ENCODE measurements around the gene MPP2. TPM values are rescaled to one million over a fixed set of nuclear protein-coding genes. Genes with fewer than 3 reads are reported as not detected.

The MPP2 gene
- total and polyA plus RNA-seq, 3 donors from 2014 or later, result 25.1 to 31.4 (median 25.8) TPM

DNA sequence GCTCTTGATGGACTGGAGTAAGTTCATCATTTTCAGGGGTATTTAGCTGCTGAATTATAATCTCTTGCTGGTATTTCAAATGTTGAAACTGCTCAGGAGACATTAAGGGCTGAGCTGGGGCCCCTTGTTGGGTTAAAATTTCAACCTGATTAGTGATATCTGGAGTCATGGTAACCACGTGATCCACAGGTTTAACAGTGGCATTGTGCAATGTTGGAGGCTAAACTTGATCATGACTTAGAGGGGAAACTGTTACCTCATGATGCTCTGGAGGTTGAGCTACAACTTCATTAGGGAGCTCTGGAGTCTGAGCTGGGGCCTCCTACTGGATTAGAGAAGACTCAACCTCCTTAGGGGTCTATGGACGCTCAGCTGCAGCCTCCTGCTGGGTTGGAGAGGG lies 17.2 kb upstream of the MPP2 start:
- intact Hi-C loops (cut with DNase I; ENCODE audit: low total_unique reads), result no loop called here
- Histone ChIP-seq H3K27ac (no peak overlapping the region), H3K4me1 (no peaks in the 10 kb centered on the region), H3K9me3 (no peaks in the 10 kb centered on the region), H3K36me3 (ENCODE audit: low read depth, missing control alignments) (no peaks in the 10 kb centered on the region), H3K27me3 (no peaks in the 10 kb centered on the region), H3K4me3 (no peak overlapping the region)
- TF ChIP-seq, protein P1, sequence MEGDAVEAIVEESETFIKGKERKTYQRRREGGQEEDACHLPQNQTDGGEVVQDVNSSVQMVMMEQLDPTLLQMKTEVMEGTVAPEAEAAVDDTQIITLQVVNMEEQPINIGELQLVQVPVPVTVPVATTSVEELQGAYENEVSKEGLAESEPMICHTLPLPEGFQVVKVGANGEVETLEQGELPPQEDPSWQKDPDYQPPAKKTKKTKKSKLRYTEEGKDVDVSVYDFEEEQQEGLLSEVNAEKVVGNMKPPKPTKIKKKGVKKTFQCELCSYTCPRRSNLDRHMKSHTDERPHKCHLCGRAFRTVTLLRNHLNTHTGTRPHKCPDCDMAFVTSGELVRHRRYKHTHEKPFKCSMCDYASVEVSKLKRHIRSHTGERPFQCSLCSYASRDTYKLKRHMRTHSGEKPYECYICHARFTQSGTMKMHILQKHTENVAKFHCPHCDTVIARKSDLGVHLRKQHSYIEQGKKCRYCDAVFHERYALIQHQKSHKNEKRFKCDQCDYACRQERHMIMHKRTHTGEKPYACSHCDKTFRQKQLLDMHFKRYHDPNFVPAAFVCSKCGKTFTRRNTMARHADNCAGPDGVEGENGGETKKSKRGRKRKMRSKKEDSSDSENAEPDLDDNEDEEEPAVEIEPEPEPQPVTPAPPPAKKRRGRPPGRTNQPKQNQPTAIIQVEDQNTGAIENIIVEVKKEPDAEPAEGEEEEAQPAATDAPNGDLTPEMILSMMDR (IDR thresholded peaks at IDR 0.05), result no peak
- TF ChIP-seq POLR2A (IDR thresholded peaks at IDR 0.05), result no peak
- no peak for DNase-seq
- WGBS, 2 donors, result 90 to 95% methylated on average over 2 of the region's 2 CpGs

DNA sequence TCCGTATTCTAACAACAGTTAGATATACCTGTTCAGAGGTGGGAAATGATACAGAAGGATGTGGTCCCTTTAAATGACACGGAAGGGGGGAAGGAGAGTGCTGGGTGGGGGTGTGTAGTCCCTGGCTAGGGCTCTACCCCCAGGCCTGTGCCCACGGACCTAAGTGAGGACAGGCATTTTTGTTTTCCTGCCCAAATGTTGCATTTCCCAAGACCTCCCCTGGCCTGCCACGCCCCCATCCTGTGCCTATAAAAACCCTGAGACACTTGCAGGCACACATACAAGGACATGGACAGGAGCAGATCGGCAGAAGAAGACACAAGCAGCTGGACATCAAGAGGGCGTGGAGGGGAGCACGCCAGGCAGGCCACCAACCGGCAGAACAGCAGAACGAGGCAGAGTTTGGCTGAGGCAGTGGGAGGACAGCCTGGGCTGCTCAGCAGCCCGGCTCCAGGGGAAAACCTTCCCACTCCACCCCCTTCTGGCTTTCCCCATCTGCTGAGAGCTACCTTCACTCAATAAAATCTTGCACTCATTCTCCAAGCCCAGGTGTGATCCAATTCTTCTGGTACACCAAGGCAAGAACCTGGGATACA lies 13.3 kb upstream of the MPP2 start:
- DNase-seq, result no peak
- intact Hi-C loops (cut with DNase I; ENCODE audit: low total_unique reads), result no loop called here
- H3K36me3 ChIP-seq (ENCODE audit: low read depth, missing control alignments), result no peaks in the 10 kb centered on the region
- no peaks in the 10 kb centered on the region for H3K9me3 ChIP-seq
- 60 to 77% methylated on average over 6 to 10 of the region's 10 CpGs for WGBS, 2 donors
- H3K4me1 ChIP-seq, result peaks cover 9% of the 10 kb centered on the region
- TF ChIP-seq, protein P1 (IDR thresholded peaks at IDR 0.05), result no peak
- TF ChIP-seq POLR2A (IDR thresholded peaks at IDR 0.05), result no peak
- H3K27me3 ChIP-seq, result no peaks in the 10 kb centered on the region
- H3K27ac ChIP-seq, result no peak overlapping the region
- H3K4me3 ChIP-seq, result no peak overlapping the region

DNA sequence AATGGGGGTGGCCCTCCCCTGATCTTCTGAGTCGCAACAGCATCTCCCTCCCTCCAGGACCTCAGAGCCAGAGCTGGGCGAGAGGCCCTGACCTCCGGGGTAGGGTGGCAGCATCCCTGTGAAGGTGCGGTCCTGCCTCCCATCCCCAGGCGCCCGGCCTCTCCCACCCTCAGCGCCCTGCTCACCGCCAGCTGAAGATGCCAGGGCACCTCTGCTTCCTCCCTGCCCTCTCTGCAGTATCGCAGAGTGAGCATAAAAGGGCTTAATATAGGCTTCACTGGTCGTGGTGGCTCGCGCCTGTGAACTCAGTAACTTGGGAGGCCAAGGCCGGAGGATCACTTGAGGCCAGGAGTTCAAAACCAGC lies 10.7 kb upstream of the MPP2 start:
- H3K9me3 ChIP-seq, result no peaks in the 10 kb centered on the region
- DNase-seq, result no peak
- no peak overlapping the region for H3K27ac ChIP-seq
- peak overlapping the region; percentile 26 to 53 for H3K4me3 ChIP-seq
- H3K36me3 ChIP-seq (ENCODE audit: low read depth, missing control alignments), result no peaks in the 10 kb centered on the region
- TF ChIP-seq, protein P1 (IDR thresholded peaks at IDR 0.05), result peak in 1 of 3 experiments; percentile 2
- TF ChIP-seq POLR2A (IDR thresholded peaks at IDR 0.05), result no peak
- H3K27me3 ChIP-seq, result no peaks in the 10 kb centered on the region
- WGBS, 2 donors, result 50 to 74% methylated on average over 4 to 13 of the region's 13 CpGs
- intact Hi-C loops (cut with DNase I; ENCODE audit: low total_unique reads), result no loop called here
- peaks cover 9% of the 10 kb centered on the region for H3K4me1 ChIP-seq

DNA sequence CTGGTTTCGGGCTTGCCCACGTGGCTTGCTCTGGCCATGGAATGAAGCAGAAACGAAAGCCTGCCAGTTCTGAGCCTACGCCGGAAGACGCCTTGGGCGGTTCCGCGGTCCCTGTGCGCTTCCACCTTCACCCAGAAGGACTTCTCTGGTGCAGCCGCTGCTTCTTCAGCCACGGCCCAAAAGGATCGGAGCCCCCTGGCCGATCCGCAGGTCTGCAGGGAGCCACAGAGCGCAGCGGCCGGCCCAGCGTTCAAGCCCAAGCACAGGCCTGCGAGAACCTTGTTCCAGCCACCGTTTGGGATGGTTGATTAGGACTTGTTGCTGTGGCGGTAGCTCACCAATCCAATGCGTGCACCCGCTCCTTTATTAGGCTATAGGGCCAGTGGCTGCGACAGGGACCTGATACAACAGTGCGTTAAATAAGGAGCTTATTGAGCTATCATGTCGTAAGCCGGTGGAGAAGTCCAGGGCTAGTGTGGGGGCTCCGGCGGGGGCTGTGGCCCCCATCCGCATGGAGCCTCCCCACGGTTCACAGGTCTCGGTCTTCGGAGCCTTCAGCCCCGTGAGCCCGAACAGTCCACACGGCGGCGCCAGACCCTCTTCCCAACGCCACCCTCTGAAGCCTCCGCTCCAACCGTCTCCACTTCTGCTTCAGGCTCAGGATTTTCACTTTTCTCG lies 10.2 kb upstream of the MPP2 start:
- Histone ChIP-seq H3K4me1 (peaks cover 9% of the 10 kb centered on the region), H3K27ac (peak overlapping the region in 1 of 2 donors; percentile 24), H3K27me3 (no peaks in the 10 kb centered on the region), H3K4me3 (peak overlapping the region; percentile 26 to 53), H3K36me3 (ENCODE audit: low read depth, missing control alignments) (no peaks in the 10 kb centered on the region), H3K9me3 (no peaks in the 10 kb centered on the region)
- intact Hi-C loops (cut with DNase I; ENCODE audit: low total_unique reads), result no loop called here
- peak; percentile 70 for DNase-seq
- TF ChIP-seq, protein P1 (IDR thresholded peaks at IDR 0.05), result peak in 2 of 3 experiments; percentile 39 to 46
- no peak for TF ChIP-seq POLR2A (IDR thresholded peaks at IDR 0.05)
- WGBS, 2 donors, result 16 to 17% methylated on average over 24 to 43 of the region's 43 CpGs

DNA sequence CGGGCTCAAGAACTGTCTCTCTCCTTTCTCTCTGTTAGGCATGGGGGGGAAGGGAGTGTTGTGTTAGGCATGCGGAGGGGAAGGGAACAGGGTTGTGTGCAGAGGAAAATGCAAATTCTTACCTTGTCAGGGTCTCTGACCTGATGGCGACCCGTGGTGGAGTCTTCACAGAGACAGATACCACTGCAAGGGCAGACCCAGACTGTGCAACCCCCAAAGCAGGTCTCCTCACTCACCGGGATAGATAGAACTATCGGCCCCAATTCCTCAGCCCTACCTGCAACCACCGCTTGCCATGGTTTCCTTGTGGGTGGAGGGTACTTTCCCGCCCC lies 9.6 kb upstream of the MPP2 start:
- DNase-seq, result no peak
- intact Hi-C loops (cut with DNase I; ENCODE audit: low total_unique reads), result no loop called here
- Histone ChIP-seq H3K27ac (no peak overlapping the region), H3K4me1 (peaks cover 9% of the 10 kb centered on the region), H3K36me3 (ENCODE audit: low read depth, missing control alignments) (no peaks in the 10 kb centered on the region), H3K4me3 (peak overlapping the region in 1 of 2 donors; percentile 53), H3K9me3 (no peaks in the 10 kb centered on the region), H3K27me3 (no peaks in the 10 kb centered on the region)
- 68 to 75% methylated on average over 5 to 8 of the region's 8 CpGs for WGBS, 2 donors
- TF ChIP-seq, protein P1 (IDR thresholded peaks at IDR 0.05), result no peak
- no peak for TF ChIP-seq POLR2A (IDR thresholded peaks at IDR 0.05)

Data from testis (tissue), 3 donors.